ENCODE measurements around the gene UBA1.

UBA1 gene

GRCh38 chrX:47176101-47176740 is 17.4 kb upstream of the UBA1 start:
- H3K36me3 ChIP-seq: peaks cover 30% of the 10 kb centered on the region
- no peak for DNase-seq
- TF ChIP-seq CTCF (IDR thresholded peaks at IDR 0.05; ENCODE audit: low read depth, low read length): no peak
- H3K4me3 ChIP-seq (ENCODE audit: low read depth, low read length): no peak overlapping the region
- no peak overlapping the region for H3K27ac ChIP-seq
- H3K9me3 ChIP-seq (ENCODE audit: severe bottlenecking): no peaks in the 10 kb centered on the region
- peaks cover 14% of the 10 kb centered on the region for H3K27me3 ChIP-seq (ENCODE audit: insufficient read depth, low read depth, severe bottlenecking)

GRCh38 chrX:47177079-47177478 is 16.6 kb upstream of the UBA1 start:
- H3K36me3 ChIP-seq: peaks cover 35% of the 10 kb centered on the region
- no peaks in the 10 kb centered on the region for H3K9me3 ChIP-seq (ENCODE audit: severe bottlenecking)
- no peak for DNase-seq
- peaks cover 18% of the 10 kb centered on the region for H3K27me3 ChIP-seq (ENCODE audit: insufficient read depth, low read depth, severe bottlenecking)
- no peak overlapping the region for H3K27ac ChIP-seq
- TF ChIP-seq CTCF (IDR thresholded peaks at IDR 0.05; ENCODE audit: low read depth, low read length): no peak
- no peak overlapping the region for H3K4me3 ChIP-seq (ENCODE audit: low read depth, low read length)

- peaks cover 34% of the 10 kb centered on the region for H3K36me3 ChIP-seq
Measured at GRCh38 chrX:47178337-47178736, 15.3 kb upstream of the UBA1 start.

GRCh38 chrX:47179221-47179927 is 14.3 kb upstream of the UBA1 start:
- Histone ChIP-seq H3K4me3 (ENCODE audit: low read depth, low read length) (no peak overlapping the region), H3K27me3 (ENCODE audit: insufficient read depth, low read depth, severe bottlenecking) (peaks cover 21% of the 10 kb centered on the region), H3K36me3 (peaks cover 40% of the 10 kb centered on the region), H3K27ac (no peak overlapping the region), H3K9me3 (ENCODE audit: severe bottlenecking) (no peaks in the 10 kb centered on the region)
- TF ChIP-seq CTCF (IDR thresholded peaks at IDR 0.05; ENCODE audit: low read depth, low read length): no peak
- DNase-seq: no peak

More at GRCh38 chrX:47178337-47178736, 15.3 kb upstream of the UBA1 start:
- H3K27ac ChIP-seq: no peak overlapping the region
- H3K9me3 ChIP-seq (ENCODE audit: severe bottlenecking): no peaks in the 10 kb centered on the region
- no peak overlapping the region for H3K4me3 ChIP-seq (ENCODE audit: low read depth, low read length)
- no peak for TF ChIP-seq CTCF (IDR thresholded peaks at IDR 0.05; ENCODE audit: low read depth, low read length)
- peaks cover 18% of the 10 kb centered on the region for H3K27me3 ChIP-seq (ENCODE audit: insufficient read depth, low read depth, severe bottlenecking)
- DNase-seq: no peak

- Histone ChIP-seq H3K27ac (no peak overlapping the region), H3K4me3 (ENCODE audit: low read depth, low read length) (no peak overlapping the region), H3K36me3 (peaks cover 44% of the 10 kb centered on the region)
Measured at GRCh38 chrX:47179928-47180255, 13.7 kb upstream of the UBA1 start.

More at GRCh38 chrX:47179928-47180255, 13.7 kb upstream of the UBA1 start:
- no peak for DNase-seq
- H3K27me3 ChIP-seq (ENCODE audit: insufficient read depth, low read depth, severe bottlenecking): peaks cover 26% of the 10 kb centered on the region
- H3K9me3 ChIP-seq (ENCODE audit: severe bottlenecking): no peaks in the 10 kb centered on the region
- TF ChIP-seq CTCF (IDR thresholded peaks at IDR 0.05; ENCODE audit: low read depth, low read length): no peak

Data from WERI-Rb-1 (cell line).